ENCODE measurements around the gene SLC1A2.

The SLC1A2 gene

GRCh38 chr11:35412285-35412684 is 7.1 kb downstream of the SLC1A2 start:
- peak; percentile 76 for DNase-seq

- DNase-seq = no peak
Observed at GRCh38 chr11:35407041-35407440, 12.3 kb downstream of the SLC1A2 start.

GRCh38 chr11:35404388-35404775 is 15.0 kb downstream of the SLC1A2 start:
- DNase-seq = peak; percentile 98

- peak; percentile 98 for DNase-seq
Observed at GRCh38 chr11:35403765-35404387, 15.5 kb downstream of the SLC1A2 start.

GRCh38 chr11:35402751-35403660 is 16.4 kb downstream of the SLC1A2 start:
- DNase-seq = peak; percentile 23

GRCh38 chr11:35398881-35399280 is 20.5 kb downstream of the SLC1A2 start:
- no peak for DNase-seq

- DNase-seq = no peak
Observed at GRCh38 chr11:35394941-35395340, 24.4 kb downstream of the SLC1A2 start.

GRCh38 chr11:35393098-35393497 is 26.3 kb downstream of the SLC1A2 start:
- peak; percentile 71 for DNase-seq

- DNase-seq = peak; percentile 92
Observed at GRCh38 chr11:35391922-35392688, 27.3 kb downstream of the SLC1A2 start.

- DNase-seq = peak; percentile 90
Observed at GRCh38 chr11:35390737-35391682, 28.3 kb downstream of the SLC1A2 start.

- no peak for DNase-seq
Observed at GRCh38 chr11:35389897-35390465, 29.4 kb downstream of the SLC1A2 start.

GRCh38 chr11:35389112-35389511 is 30.2 kb downstream of the SLC1A2 start:
- peak; percentile 18 for DNase-seq

- no peak for DNase-seq
Observed at GRCh38 chr11:35388061-35388460, 31.3 kb downstream of the SLC1A2 start.

GRCh38 chr11:35387111-35387982 is 32.0 kb downstream of the SLC1A2 start:
- DNase-seq = peak; percentile 18

GRCh38 chr11:35383953-35384352 is 35.4 kb downstream of the SLC1A2 start:
- DNase-seq = no peak

- DNase-seq = no peak
Observed at GRCh38 chr11:35381709-35382322, 37.5 kb downstream of the SLC1A2 start.

GRCh38 chr11:35380603-35381002 is 38.8 kb downstream of the SLC1A2 start:
- no peak for DNase-seq

- no peak for DNase-seq
Observed at GRCh38 chr11:35377262-35377661, 42.1 kb downstream of the SLC1A2 start.

GRCh38 chr11:35376613-35377012 is 42.7 kb downstream of the SLC1A2 start:
- no peak for DNase-seq

- DNase-seq = no peak
Observed at GRCh38 chr11:35376118-35376510, 43.2 kb downstream of the SLC1A2 start.
